H1 (cell line): ENCODE measurements around the gene TCF25. TPM values are rescaled to one million over a fixed set of nuclear protein-coding genes. Genes with fewer than 3 reads are reported as not detected.

Source experiments
- ASH2L ChIP-seq: fragments of 200-600, 300-600 bp; sonication (generic); IDR thresholded peaks from one replicate; pipeline ENCODE4 v1.7.1; 2017; ENCODE audit warnings: low read length
- FOSL1 ChIP-seq: IDR thresholded peaks from 2 replicates; pipeline ENCODE4 v1.6.1; 2011; ENCODE audit warnings: mild to moderate bottlenecking, low read depth, low read length, moderate library complexity; ENCODE audit not compliant: insufficient read depth
- HDAC2 ChIP-seq, 2 experiments: fragments of 300-600 bp in 1 of 2; sonication (generic) in 1 of 2; IDR thresholded peaks; 2 replicates each; pipeline ENCODE4 v1.6.1; 2011 to 2012; ENCODE audit warnings: low read depth in 2 of 2, low read length in 2 of 2, mild to moderate bottlenecking in 2 of 2, moderate library complexity in 2 of 2, borderline replicate concordance in 1 of 2, inconsistent platforms in 1 of 2
- KDM4A ChIP-seq: IDR thresholded peaks from one replicate; pipeline ENCODE4 v1.7.1; 2012; ENCODE audit warnings: low read depth, mild to moderate bottlenecking, moderate library complexity, low read length, inconsistent platforms; ENCODE audit not compliant: severe bottlenecking
- MAX ChIP-seq: IDR thresholded peaks from 2 replicates; pipeline ENCODE4 v1.6.1; 2012; ENCODE audit warnings: inconsistent platforms
- NRF1 ChIP-seq: IDR thresholded peaks from 2 replicates; pipeline ENCODE4 v1.6.1; 2011; ENCODE audit warnings: mild to moderate bottlenecking, low read depth, low read length, improper control_type of control experiment
- PHF8 ChIP-seq: fragments of 200-600 bp; sonication (generic); conservative IDR thresholded peaks from 2 replicates; pipeline ENCODE4 v1.7.1; 2012; ENCODE audit warnings: low read depth, mild to moderate bottlenecking, inconsistent platforms, low read length, moderate library complexity
- POLR2AphosphoS5 ChIP-seq: IDR thresholded peaks from 2 replicates; pipeline ENCODE4 v1.6.1; 2011; ENCODE audit warnings: low read depth, low read length
- RBBP5 ChIP-seq: IDR thresholded peaks from 2 replicates; pipeline ENCODE4 v1.7.1; 2012; ENCODE audit warnings: low read depth, mild to moderate bottlenecking, inconsistent platforms, low read length, moderate library complexity, borderline replicate concordance
- TAF1 ChIP-seq: IDR thresholded peaks from 2 replicates; pipeline ENCODE4 v1.6.1; 2011; ENCODE audit warnings: mild to moderate bottlenecking, low read depth, low read length
- TBP ChIP-seq: IDR thresholded peaks from 2 replicates; pipeline ENCODE4 v1.6.1; 2011; ENCODE audit warnings: low read depth, low read length, improper control_type of control experiment
- USF2 ChIP-seq: IDR thresholded peaks from 2 replicates; pipeline ENCODE4 v1.6.1; 2011; ENCODE audit warnings: low read length, improper control_type of control experiment
- polyA plus RNA-seq, 7 experiments: library from polyadenylated mRNA; depleted of rRNA in 3 of 7; stranded (reverse) in 5 of 7; unstranded in 2 of 7; fragments of >200 nt in 5 of 7; fragments of 200-250 nt in 2 of 7; gene quantifications; 1 replicate in 5 of 7; 2 replicates in 1 of 7; 4 replicates in 1 of 7; pipeline versions ENCODE4 v1.2.1 to v1.2.3, GENCODE V29; 2011 to 2013; ENCODE audit warnings: missing spikeins in 2 of 7, mixed read lengths in 2 of 7
- total RNA-seq: library from RNA; stranded (reverse); fragmentation: NEBNext Ultra II Directional; extraction: Animal tissue kit (Norgen Biotek cat#: 25700); gene quantifications from 2 replicates; pipeline ENCODE4 v1.2.1, GENCODE V29; 2021
- TF ChIP-seq, protein P1 (sequence below): IDR thresholded peaks from 2 replicates; pipeline ENCODE4 v1.6.1; 2012; ENCODE audit warnings: inconsistent platforms

TCF25 gene
- total and polyA plus RNA-seq, 2 of the 8 experiments (the other 6 are each of a cell fraction or from before 2014, with no cell fraction given): 78.1 to 102 TPM

DNA sequence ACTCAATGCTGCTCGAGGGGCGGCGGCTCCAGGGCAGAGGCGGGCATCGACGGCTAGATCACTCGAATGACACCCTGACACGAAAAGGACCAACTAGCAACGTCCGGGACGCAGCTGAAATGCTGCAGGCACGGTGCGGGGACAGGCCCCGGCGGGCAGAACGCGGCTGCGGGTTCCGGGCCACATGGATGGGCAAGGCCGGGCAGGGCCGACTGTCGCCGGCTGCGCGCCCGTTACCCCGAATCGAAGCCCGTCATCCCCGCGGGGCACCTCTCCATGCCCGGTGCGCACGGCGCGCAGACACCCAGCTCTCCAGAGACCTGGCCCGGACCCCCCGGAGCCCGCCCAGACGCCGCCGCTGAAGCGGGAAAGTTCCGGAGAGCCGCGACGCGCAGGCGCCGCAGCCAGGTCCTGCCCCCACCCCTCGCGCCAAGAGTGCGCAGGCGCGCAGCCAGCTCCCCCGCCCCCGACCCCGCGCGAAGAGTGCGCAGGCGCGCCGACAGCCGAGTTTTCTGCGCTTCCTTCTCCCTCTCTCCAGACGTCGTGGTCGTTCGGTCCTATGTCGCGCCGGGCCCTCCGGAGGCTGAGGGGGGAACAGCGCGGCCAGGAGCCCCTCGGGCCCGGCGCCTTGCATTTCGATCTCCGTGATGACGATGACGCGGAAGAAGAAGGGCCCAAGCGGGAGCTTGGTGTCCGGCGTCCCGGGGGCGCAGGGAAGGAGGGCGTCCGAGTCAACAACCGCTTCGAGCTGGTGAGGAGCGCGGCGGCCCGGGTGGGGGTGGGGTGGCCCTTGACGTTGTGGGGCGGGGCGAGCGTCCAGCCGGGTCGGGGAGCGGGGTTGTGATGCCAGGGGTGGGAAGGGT lies at the start of gene TCF25 (continued):
- TF ChIP-seq KDM4A: peak; percentile 93
- peak; percentile 55; the same call in 1 of the 2 replicates for TF ChIP-seq TBP
- TF ChIP-seq POLR2AphosphoS5: peak; percentile 74
- peak; percentile 97 for TF ChIP-seq PHF8
- peak; percentile 80 for TF ChIP-seq MAX
- peak; percentile 75 for TF ChIP-seq NRF1
- no peak for TF ChIP-seq USF2
- peak; percentile 66 for TF ChIP-seq ASH2L
- TF ChIP-seq HDAC2 (IDR thresholded peaks at IDR 0.05; ENCODE audit: borderline replicate concordance in 1 of 2, low read depth in 2 of 2, low read length in 2 of 2): 0 out of 4 replicates have a peak, but pooled peaks of 1 of the 2 experiments have one; percentile 32
- no peak for TF ChIP-seq FOSL1
- TF ChIP-seq, protein P1, sequence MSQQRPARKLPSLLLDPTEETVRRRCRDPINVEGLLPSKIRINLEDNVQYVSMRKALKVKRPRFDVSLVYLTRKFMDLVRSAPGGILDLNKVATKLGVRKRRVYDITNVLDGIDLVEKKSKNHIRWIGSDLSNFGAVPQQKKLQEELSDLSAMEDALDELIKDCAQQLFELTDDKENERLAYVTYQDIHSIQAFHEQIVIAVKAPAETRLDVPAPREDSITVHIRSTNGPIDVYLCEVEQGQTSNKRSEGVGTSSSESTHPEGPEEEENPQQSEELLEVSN: peak; percentile 92
- peak; percentile 85 for TF ChIP-seq TAF1
- TF ChIP-seq RBBP5: peak; percentile 71; the same call in 1 of the 2 replicates
